Activated effector memory CD4-positive, alpha-beta T cell treated with Interleukin-2 at 50 U/mL for 16 hours (primary cell): Measurements from ENCODE around the gene BRD7.

Experiments
- DNase-seq: peaks from one replicate; pipeline ENCODE4 v3.0.0-alpha.2; 2020

Gene BRD7

DNA sequence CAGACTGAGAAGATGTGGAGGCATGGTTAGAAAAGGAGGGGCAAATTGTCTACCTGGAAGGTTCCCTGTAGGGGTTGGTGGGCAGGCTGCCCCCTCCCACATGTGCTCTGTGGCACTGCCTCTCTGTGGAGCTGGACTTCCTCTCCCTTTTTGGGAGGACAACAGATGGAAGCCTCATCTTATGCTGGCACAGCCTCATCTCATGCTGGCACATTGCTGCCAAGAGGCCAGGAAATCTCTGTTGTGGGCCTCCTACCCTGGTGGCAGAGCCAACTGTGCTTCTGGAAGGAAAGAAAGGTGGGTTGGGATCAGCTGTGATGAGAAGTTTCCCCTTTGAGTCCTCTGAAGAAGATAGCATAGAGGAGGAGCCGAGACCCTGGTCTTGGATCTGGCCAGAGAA, 19.7 kb upstream of the BRD7 start:
- no peak for DNase-seq

DNA sequence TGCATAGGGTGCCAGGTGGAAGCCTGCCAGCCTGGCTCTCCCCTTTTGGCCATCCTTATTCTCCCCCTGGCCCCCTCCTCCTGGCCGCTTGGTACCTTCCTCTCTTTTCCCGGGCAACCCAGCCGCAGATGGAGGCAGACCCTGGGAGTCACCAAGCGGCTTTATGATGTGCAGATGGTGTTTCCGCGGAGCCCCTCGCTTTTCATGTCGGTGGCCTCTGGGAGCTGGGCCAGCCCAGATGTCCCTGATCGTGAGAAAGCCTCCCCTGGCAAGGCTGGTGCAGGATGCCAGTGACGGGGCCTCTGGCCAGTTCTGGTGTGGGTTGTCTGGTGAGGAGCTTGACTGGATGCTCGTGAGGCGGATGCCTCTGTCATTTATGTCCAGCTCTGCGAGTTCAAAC, 18.0 kb upstream of the BRD7 start:
- no peak for DNase-seq

DNA sequence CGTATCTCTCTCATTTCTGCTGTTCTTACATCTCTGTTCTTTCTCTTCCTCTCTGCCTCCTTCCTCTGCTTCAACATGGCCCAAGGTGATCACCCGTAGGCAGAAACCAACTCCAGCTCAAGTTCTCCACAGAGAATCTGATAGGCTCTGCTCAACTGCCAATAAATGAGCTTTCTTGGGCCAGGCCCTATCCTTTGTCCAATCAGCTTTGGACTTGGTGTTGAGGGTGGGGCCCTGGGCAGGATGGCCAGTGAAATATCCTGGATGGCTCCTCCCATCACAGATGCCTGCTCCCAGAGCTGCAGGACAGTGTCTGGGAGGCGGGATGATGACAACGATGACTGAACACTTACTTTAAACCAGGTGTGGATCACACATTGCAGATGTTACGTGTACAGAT, 17.4 kb upstream of the BRD7 start:
- no peak for DNase-seq

DNA sequence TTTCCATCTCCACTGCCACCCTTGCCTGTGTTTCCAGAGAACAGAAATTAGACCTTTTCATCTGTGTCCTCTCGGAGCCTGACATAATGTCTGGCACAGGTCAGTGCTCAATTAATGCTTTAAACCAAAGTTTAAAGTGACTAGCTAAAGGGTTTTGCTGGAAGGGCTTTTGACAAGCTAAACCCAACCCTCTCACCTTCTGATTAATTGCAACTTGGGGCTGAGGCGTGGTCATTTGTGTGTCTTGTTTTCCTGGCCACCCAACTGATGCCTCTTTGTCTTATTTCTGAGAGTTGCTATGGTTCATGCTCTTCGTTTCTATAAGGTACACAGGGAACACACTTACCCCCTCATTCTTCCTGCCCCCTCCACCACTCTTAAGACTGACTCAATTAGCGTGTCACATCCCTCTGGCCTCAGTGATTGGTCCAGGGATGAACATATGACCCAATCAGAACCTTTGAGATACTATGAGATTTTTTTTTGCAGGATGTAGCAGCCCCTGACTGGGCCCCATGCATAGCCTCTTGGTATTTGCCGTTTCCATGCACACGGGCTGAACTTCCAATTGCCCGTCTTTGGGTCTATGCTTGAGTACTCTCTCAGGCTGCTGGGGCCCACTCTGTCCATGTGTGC, 15.8 kb upstream of the BRD7 start:
- DNase-seq = no peak

DNA sequence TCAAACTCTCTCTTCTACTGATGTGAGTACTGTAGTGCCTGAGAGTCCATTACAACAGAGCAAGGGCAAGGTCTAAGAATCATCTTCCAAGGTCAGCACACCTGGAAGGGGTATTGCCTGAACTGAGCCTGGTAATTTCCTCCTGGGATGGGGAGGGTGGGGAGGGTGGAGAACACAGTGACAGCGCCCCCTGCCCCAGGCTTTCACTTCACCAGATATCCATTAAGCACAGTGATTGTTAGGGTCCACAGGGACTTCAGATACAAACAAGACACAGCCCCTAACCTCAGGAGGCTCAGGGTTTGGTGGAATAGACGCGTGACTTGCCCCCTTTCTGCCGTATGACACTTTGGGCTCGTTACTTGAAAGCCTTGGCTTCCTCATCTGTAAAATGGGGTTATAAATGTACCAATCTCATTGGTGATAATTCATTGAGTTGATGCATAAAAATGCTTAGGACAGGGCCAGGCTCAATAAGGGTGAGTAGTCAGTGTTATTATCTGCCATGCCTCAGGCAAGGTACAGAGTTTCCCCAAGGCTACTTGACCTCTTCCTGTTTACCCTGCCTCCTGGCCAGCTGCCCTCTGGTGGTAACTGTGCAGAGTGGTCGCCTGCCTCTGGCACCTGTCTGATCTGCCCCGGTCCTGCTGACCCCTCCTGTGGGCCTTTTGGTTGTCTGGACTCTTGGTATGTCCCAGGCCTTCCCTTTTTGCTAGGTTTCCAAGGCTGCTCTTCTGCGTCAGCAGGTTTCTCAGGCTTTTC, 13.1 kb upstream of the BRD7 start:
- DNase-seq = no peak

DNA sequence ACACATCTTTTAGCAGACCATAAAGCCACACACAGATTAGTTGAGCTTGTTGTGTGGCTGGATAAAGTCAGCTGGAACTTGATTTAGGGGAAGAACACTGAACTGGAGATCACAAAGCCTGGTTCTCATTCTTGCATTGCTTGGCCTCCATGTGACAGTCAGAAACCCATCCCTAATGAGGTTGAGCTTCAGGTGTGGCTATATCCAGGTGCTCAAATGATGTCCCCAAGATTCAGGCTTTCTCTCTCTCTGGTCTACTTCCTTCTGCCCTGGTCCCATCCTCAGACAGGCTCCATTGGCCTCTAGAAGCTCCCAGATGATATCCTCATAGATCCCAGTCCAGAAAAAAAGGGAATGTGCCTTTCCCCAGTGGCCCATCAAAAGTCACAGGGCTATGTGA, 9.6 kb upstream of the BRD7 start:
- no peak for DNase-seq

DNA sequence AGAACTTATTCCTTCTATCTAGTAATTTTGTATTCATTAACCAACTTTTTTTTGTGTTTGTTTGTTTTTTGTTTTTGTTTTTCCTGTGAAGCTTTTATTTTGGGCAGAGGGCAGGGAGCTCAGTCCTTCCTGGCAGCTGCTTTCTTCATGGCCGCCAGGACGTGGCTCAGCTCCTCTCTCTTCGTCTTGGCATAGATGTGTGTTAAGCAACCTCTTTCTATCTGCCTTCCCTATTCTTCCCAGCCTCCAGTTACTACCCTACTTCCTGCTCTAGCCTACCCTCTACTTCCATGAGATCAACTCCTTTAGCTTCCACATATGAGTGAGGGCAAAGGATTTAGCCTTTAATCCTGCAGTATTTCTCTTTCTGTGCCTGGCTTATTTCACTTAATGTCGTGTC, 8.2 kb upstream of the BRD7 start:
- no peak for DNase-seq

DNA sequence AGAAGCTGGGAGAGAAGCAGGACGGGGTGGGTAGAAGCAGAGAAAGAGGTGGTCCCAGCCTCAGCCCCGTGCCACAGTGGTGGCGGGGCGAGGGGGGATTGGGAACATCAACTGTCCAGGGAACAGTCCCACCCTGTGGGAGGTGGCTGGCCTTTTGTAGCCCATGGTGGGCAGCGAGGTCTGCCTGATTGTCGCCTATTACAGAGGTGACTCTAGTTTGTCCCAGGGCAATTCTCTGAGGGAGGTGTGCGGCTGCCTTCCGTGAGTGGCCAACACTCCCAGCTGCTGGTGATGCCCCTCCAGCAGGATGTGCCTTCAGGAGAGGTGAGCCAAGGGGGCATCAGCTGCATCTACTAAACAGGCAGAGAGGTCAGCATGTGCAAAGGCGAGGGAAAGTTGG, 5.0 kb upstream of the BRD7 start:
- DNase-seq = no peak

DNA sequence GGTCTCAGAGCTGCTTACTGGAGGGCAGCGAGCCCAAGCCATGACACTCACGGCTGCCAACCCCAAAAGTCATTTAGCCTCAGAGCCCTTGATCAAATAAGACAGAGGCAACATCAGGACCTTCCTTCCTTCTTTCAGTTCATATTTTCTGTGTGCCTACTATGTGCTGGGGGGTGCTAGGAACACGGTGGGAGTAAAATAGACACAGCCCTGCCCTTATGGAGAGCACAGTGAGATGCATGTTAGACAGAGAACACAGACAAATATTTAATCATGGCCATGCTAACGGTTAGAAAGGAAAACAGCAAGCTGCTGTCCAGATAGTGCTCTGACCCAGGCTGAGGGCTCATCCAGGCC, 4.5 kb upstream of the BRD7 start:
- no peak for DNase-seq

DNA sequence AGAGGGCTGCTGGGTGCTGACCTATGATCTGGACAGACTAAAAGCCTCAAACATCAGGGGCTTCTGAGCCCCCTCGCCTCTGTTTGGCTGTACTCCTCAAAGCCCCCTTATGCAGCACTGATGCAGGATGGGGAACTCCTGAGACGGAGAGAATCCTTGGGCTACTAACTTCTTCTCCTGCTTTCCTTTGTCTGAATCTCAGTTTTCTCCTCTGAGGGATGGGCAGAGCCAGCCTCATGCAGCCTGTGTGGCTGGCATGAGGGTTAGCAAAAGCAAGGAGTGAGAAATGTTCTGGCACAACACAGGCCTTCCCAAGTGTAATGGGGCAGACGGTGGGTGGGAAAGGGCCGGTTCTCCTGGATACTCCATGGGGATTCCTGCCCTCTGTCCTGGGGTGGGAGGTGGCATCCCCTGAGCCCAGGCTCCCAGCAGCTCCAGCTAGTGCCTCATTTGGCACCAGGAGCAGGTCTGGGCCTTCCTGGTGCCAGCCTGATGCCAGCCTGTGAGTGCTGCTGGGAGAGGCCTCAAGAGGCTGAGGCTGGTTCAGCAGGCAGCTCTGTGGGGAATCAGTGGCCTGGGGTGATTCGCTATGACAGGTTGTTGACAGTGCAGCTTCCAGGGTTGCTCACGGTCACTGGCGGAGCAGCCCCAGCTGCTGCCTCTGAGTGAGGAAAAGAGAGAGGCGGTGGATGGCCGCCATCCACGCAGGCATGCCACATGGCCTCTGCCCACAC, 4.0 kb upstream of the BRD7 start:
- DNase-seq = no peak

DNA sequence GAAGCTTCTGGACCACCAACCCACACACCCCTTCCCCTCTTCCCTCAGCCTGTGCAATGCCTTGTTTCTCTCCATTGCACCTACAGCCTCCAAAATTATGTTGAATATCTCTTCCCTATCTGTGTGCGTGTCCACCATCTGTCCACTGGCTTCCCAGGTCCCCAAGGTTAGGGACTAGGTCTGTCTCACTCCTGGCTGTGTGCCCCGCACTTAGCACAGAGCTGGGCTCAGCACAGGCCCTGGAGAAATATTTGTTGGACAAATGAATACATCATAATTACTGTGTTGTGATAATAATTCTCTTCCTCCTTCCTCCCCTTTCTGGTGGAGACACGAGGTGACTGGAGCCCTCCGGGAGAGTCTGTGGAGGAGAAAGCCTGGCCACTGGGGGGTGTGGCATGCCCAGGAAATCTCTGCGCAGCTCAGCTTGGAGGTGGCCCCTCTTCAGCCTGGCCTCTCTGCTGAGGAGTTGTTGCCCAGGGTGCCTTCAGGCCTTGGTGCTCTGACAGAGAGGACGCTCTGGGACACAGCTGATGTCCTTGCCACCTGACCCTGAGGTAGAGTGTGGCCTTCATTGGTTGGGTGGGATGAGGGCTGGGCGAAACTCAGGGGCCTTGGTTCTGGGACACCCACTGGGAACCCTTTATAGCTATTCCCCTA, 3.3 kb upstream of the BRD7 start:
- DNase-seq = no peak

DNA sequence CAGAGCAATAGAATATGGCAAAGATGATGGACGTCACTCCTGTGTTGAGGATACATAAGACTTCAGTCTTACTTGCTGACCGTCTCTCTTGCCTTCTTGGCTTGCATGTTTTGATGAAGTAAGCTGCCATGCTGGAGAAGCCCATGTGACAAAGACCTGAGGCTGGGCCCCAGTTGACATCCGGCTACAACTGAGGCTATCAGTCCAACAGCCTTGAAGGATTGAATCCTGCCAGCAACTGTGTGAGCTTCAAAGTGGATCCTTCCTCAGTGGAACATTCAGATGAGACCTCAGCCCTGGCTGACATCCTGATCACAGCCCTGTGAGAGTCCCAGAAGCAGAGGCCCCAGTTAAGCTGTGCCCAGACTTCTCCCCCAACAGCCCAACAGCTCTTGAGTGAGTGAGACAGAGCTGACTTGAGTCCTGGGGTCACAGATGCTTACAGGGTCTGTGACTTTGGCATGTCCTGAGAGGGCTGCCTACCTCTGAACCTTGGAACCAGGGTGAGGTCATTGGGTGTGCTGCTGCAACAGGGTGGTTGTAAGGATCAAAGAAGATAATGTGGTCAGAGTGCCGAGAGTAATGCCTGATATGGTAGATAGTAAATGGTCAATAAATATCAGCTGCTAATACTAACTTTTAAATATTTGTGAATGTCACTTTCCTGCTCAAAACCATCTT, 2.4 kb upstream of the BRD7 start:
- no peak for DNase-seq

DNA sequence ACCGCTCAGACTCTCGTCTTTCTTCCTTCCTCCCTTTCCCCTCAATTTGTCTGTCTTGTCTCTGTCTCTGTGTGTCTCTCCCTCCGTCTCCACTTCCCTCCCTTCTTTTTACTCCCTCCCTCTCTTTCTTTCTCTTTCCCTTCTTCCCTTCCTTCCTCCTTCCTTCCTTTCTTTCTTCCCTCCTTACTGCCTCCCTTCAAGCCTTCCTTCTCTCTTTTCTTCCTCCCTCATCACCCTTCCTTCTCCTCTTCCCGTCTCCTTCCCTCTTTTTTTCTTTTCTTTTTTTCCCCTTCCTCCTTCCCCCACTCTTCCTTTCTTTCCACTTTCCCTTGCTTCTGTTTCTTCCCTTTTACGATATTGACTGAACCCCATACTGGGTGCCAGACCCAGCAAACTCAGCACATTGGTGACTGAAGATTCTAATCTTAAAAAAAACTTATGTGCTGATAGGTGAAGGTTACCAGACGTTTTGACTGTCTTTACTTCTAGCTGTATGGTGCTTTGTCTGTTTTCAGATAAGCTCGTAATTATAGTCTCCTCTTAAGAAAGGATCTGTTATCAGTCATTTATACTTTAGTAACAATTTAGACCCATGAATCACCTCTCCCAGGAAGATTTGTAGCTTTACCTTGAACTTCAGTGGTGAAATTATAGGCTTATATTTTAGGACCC, 481 bp upstream of the BRD7 start:
- DNase-seq = no peak

DNA sequence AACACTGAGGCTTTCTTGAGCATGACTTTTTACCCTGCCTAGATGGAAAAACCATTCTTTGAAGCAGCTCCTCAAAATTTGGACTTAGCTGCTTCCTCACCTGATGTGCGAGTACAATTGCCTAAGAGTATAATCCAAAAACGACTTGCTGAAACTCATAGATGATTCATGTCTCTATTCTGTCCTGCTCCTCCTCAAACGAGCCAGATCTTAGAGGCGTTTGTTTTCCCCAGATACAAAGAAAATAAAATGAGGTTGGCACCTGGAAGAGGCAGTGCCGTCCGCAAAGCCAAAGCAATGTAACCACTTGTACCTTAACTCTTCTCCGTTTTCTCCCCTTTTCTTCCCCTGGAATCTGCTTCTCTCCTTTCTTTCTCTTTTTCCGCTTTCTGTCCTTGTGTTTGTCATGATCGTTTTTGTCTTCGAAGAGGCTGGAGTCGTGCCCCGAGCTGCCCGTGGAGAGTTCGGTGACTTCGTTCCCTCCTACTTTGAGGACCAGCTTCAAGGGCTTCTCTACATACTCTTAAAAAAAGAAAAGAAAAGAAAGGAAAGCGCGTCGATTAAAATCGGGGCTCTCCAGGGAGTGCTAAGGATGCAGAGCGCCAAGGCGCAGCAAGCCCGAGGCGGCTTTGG, 895 bp downstream of the BRD7 start:
- DNase-seq = no peak

DNA sequence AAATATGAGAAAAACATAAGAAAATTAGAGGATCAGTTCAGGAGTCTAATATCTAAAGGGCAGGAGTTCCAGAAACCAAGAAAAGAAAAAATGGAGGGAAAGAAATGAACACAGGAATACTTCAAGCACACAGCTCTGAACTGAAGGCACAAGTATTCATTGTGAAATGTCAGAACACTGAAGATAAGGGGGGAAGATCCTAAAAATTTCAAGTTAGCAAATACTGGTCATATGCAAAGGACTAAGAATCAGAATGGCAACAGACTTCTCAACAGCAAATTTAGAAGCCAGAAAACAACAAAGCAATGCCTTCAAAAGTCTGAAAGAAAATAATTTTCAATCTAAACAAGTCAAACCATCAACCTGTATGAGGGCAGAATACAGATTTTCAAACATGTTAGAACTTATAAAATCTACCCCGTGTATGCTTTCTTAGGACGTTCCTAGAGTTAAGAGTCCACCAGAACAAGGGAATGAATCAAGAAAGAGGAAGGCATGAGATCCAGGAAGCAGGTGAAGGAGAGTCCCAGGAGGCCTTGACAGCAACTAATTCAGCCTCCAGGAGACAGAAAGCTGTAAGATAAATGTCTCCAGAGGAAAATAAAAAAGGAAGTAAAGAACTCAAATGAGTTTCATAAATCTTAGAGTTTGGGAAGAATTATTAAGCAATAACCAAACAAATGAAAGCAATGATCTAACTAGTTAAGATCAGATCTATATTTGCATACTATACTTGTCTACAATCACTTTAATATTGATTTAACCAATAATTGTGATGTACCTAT, 2.8 kb downstream of the BRD7 start:
- no peak for DNase-seq

DNA sequence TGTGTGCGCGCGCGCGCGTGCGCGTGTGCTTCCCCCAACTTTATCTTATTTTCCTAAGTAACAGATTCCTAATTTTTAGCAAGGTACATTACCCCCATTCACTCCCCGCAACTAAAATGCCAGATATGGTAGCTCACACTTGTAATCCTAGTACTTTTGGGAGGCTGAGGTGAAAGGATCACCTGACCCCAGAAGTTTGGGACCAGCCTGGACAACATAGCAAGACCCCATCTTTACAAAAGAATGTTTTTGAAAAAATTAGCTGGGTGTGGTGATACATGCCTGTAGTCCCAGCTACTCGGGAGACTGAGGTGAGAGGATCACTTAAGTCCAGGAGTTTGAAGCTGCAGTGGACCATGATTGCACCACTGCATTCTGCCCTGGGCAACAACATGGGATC, 5.1 kb downstream of the BRD7 start:
- no peak for DNase-seq

DNA sequence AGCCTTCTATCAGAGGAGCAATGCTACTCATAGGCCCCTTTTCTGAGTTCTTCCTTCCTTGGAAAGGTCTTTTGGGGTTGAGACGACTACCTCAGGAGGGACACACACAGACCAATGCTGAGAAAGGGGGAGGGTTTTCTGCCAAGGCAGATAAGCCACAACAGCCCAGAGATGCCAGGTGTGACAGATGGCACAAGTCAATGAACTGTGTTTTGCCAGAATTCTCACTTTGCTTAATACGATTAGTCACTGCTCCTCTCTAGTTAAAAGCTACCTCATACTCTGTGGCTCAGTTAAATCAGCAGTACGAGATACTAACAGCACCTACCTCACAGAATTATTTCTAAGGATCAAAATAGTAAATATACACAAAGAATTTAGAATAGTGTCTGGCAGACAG, 8.0 kb downstream of the BRD7 start:
- DNase-seq = no peak

DNA sequence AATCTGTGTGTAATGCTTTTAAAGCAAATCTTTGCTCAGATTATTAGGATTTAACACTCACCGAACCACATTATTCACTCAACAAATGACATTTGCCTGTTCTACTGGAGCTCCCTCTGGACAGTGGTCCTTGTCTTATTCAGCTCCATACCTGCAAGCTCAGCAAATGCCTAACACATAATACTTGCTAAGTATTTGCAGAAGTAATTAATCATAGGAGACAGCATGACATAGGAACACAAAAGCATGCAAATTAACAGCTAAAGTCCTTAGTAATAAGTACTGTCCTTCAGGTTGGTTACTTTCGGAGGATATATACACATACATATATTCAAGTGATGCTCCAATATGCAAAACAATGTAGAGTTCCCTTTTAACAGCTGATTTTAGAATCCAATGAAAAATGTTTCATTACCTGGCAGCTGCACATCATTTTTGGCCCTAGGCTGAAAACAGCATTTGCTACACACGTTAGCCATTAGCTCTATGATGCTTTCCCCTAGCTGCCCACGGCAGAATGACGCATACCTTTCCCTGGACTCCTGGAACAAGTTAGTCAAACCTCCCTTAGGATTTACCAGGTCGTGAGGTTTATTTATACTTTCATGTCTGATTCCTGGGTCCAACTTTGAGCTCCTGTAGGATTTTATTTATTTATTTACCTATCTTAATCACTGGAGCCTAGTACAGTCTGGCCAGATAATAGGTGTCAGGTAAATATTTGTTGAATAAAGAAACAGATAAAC, 8.6 kb downstream of the BRD7 start:
- no peak for DNase-seq

DNA sequence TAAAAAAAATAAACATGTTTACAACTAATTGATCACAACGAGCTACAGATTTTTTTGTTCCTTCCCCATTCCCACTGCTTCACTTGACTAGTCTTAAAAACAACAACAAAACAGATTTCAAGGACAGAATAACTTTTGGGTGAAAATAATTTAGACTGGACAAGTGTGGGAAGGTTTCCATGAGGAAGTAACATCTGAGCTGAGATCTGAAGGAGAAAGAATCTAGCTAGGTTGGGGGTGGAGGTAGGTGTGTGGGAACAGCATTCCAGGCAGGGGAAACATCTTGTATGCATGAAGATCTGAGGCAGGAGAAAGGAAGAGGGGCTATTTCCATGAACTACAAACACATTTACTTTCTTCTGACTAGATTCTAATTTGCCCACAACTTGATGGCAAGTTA, 9.2 kb downstream of the BRD7 start:
- DNase-seq = no peak

DNA sequence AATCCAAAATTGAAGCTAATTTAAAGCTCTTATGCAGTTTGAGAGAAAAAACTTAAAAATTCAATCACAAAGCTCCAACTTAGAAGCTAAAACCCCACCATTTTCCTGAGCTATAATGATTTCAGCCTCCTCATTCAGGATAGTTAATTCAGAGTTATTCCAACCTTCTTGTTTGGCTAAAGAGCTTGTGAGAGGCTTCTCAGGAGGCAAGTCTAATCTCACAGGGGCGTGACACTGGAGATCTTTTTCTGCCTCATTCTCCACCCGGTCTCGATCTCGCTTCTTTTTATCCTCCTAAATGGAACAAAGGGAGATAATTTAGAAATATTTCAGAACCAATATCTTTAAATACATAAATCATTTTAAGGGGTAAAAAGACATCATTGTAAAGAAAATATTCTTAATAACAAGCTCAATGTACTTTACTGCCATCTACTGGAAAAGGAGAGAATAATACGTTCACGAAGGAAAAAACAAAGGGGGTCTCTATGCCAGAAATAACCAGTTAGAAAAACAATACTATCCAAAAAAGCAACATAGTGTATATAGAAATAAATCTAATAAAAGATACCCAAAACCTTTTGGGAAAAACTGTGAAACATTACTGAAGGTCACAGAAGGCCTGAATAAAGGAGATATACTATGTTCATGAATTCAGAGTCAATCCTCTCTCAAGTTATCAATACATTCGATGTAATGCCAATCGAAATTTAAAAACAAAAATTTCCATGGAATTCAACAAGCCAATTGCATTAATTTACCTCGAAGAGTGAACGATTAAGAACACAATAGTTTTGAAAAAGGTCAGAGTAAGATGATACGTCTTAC, 13.9 kb downstream of the BRD7 start:
- no peak for DNase-seq
